AG04450 (cell line): ENCODE measurements around the gene ITPK1. TPM values are rescaled to one million over a fixed set of nuclear protein-coding genes. Genes with fewer than 3 reads are reported as not detected.

Experiments
- CTCF ChIA-PET: fragments of 300-600, 350-600 bp; formaldehyde crosslinking; extraction: SDS; loops from one replicate; lab custom pipeline; 2022; ENCODE audit warnings: antibody characterized with exemption, inconsistent platforms; lab: Charles Lee
- POLR2A ChIA-PET: fragments of 350-600 bp; formaldehyde crosslinking; extraction: SDS; loops from one replicate; lab custom pipeline; 2021; ENCODE audit warnings: antibody characterized with exemption, inconsistent platforms; lab: Yijun Ruan, JAX
- DNase-seq: peaks from one replicate; pipeline ENCODE4 v3.0.0-alpha.2; 2011; ENCODE audit warnings: low read depth, low spot score
- H3K27ac ChIP-seq: one replicate; pipeline ENCODE4 v1.5.1; 2012; ENCODE audit warnings: low read depth, low read length, control low read depth
- H3K27me3 ChIP-seq: one replicate; pipeline ENCODE4 v1.6.0; 2012; ENCODE audit warnings: low read length; ENCODE audit not compliant: control insufficient read depth, insufficient read depth
- H3K4me3 ChIP-seq: 2 replicates; pipeline ENCODE4 v1.5.1; 2011; ENCODE audit warnings: mild to moderate bottlenecking, low read depth, low read length, control low read depth
- H3K9me3 ChIP-seq: 2 replicates; pipeline ENCODE4 v1.5.1; 2012; ENCODE audit warnings: low read length; ENCODE audit not compliant: control insufficient read depth, insufficient read depth
- polyA plus RNA-seq: library from polyadenylated mRNA; depleted of rRNA; stranded (reverse); fragments of >200 nt; gene quantifications from 2 replicates; pipeline ENCODE4 v1.2.3, GENCODE V29; 2011
- TF ChIP-seq, protein P1 (sequence below): IDR thresholded peaks from 2 replicates; pipeline ENCODE4 v1.5.1; 2011; ENCODE audit warnings: low read depth, low read length, control low read depth, inconsistent platforms

The ITPK1 gene
- polyA plus RNA-seq, 1 experiment, result 13.6 TPM

GRCh38 chr14:92950193-92950540 lies 165.6 kb downstream of the ITPK1 start:
- no peaks in the 10 kb centered on the region for H3K27me3 ChIP-seq
- no peak overlapping the region for H3K27ac ChIP-seq
- no peak for DNase-seq
- H3K9me3 ChIP-seq, result no peaks in the 10 kb centered on the region; the same call in 1 of the 2 replicates
- ChIA-PET CTCF (interaction anchor here (0.6 to 0.8 kb wide), 2 partner anchors 257 to 271 kb away, joined by 3 read pairs; partner anchors contain the start of genes GON7 and UBR7), POLR2A (no interaction called here)
- no peak overlapping the region for H3K4me3 ChIP-seq
- TF ChIP-seq, protein P1, sequence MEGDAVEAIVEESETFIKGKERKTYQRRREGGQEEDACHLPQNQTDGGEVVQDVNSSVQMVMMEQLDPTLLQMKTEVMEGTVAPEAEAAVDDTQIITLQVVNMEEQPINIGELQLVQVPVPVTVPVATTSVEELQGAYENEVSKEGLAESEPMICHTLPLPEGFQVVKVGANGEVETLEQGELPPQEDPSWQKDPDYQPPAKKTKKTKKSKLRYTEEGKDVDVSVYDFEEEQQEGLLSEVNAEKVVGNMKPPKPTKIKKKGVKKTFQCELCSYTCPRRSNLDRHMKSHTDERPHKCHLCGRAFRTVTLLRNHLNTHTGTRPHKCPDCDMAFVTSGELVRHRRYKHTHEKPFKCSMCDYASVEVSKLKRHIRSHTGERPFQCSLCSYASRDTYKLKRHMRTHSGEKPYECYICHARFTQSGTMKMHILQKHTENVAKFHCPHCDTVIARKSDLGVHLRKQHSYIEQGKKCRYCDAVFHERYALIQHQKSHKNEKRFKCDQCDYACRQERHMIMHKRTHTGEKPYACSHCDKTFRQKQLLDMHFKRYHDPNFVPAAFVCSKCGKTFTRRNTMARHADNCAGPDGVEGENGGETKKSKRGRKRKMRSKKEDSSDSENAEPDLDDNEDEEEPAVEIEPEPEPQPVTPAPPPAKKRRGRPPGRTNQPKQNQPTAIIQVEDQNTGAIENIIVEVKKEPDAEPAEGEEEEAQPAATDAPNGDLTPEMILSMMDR, result no peak

DNA sequence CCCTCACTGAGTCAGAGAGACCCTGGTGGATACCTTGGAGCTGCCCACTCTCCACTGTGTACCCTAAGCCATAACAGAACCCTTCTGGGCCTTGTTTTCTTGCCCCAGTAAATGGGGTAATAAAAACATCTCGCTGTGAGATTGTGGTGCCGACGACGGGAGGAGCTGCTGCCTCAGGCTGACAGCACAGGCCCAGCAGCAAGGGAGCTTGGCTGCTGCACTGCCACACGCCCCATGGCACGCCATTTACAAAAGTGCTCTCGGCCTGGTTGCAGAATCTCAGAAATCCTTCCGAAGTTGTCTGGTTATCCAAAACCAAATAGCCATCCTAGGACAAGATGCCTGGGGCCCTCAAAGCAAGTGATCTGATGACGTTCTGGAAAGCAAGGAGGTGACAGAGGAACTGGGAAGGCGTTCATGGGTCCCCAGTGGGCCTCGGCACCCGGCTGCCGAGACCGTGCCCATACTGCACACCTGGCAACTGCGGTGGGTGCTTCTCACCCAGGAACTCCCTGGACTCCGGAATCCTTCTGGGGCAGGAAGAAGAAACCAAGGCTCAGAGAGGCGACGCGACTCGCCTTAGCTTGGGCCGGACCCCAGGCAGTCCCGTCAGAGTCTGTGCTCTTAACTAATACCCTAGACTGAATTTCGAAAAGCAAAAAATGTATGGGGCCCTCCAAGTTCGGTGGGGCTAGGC lies 166.1 kb downstream of the ITPK1 start:
- CTCF ChIA-PET, result interaction anchor here (0.7 to 0.8 kb wide), 2 partner anchors 165 to 257 kb away, joined by 3 read pairs; partner anchors contain the start of genes GON7 and UBR7
- Histone ChIP-seq H3K9me3 (no peaks in the 10 kb centered on the region; the same call in 1 of the 2 replicates), H3K4me3 (no peak overlapping the region), H3K27me3 (no peaks in the 10 kb centered on the region), H3K27ac (no peak overlapping the region)
- POLR2A ChIA-PET, result no interaction called here
- TF ChIP-seq, protein P1, result no peak
- no peak for DNase-seq

GRCh38 chr14:92948647-92949046 lies 167.1 kb downstream of the ITPK1 start:
- H3K9me3 ChIP-seq, result no peaks in the 10 kb centered on the region; the same call in 1 of the 2 replicates
- CTCF ChIA-PET, result interaction anchor here (0.6 kb wide), 1 partner anchor 230 kb away, joined by 4 read pairs; no protein-coding TSS in a partner anchor
- H3K4me3 ChIP-seq, result no peak overlapping the region
- TF ChIP-seq, protein P1, result no peak
- POLR2A ChIA-PET, result no interaction called here
- no peak overlapping the region for H3K27ac ChIP-seq
- H3K27me3 ChIP-seq, result no peaks in the 10 kb centered on the region
- no peak for DNase-seq

DNA sequence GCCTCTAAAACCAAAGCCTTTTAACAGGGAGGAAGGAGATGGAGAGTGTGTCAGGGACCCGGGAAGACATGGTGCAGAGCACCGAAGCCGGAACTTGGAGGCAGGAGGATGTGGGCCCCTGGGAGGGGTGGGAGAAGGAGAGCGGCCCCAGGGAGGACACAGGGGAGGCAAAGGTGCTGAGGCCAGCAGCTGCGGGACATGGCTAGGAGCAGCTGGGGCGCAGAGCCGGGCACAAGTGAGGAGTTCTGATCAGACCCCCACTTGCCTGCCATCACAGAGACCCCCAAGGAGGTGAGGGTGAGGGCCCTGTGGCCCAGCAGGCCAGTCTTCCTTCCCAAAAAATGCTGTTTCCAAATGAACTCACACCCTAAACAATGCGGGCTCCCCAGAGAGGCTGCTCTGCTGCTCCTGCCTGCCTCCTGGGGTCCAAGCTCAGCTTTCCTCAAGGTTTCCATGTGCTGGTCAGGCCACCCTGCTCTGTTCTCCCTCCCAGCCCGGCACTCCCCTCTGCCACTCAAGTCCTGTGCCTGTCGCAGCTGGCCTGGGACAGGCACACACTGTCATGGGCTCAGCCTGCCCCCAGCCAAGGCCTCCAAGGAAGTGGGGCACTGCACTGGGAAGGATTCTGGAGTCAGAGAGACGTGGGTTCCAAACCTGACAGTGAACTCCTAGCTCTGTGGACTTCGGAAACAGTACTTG lies 168.7 kb downstream of the ITPK1 start:
- no peak overlapping the region for H3K27ac ChIP-seq
- H3K27me3 ChIP-seq, result no peaks in the 10 kb centered on the region
- H3K4me3 ChIP-seq, result no peak overlapping the region
- H3K9me3 ChIP-seq, result no peaks in the 10 kb centered on the region; the same call in 1 of the 2 replicates
- CTCF ChIA-PET, result interaction anchor here (0.7 to 1.0 kb wide), 4 partner anchors 67 to 193 kb away, joined by 3 to 5 read pairs (median 4); no protein-coding TSS in a partner anchor
- TF ChIP-seq, protein P1, result no peak
- no peak for DNase-seq
- POLR2A ChIA-PET, result no interaction called here
